ENCODE measurements around the gene P3R3URF.

Gene P3R3URF

GRCh38 chr1:46171871-46172270, 4.4 kb downstream of the P3R3URF start:
- no peak for DNase-seq

DNA sequence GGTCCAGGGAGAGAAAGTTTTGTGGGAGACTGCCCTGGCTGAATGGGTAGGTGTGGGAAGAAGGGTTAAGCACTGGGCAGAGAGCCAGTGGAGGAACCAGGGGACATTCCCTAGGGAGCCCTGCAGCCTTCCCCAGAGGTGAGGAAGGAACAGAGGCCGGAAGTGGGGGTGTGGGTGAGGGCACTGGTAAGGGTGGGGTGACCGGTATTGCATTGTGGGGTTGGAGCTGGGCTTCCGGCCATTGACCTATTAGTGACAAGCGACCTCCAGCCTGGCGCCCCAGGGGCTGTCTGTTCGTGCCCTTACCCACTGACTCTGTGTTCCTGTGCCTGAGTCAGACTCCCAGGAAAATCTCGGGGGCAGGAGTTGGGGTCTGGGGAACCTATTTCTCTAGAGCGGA, 4.9 kb downstream of the P3R3URF start:
- DNase-seq, result no peak

DNA sequence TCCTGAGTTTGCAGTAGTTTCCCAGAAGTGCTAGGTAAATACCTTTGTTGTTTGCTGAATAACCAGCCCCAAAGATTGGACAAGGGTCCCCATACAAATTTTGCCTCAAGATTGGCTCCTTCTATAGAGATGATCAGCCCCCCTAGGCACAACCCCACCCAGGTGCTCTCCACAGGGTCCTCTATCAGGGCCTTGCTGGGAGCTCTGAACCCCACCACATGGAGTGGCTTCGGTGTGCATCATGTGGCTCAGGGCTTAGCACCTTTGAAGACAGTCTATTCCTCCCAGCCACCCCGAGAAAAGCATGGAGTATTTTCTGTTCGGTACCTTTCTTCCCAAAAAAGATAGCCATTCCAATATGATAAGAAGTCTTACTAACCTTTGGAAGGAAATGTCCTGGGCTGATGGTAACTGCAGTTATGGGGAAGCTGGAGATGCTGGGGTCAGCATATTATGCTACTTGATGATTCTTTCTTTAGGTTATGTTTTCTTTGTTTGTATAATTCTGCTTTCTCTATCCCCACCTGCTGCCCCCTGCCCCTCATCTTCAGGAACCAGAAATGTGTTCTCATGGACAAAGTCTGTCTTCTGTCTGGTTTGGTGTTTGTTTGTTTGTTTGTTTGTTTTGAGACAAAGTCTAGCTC, 6.4 kb downstream of the P3R3URF start:
- no peak for DNase-seq

DNA sequence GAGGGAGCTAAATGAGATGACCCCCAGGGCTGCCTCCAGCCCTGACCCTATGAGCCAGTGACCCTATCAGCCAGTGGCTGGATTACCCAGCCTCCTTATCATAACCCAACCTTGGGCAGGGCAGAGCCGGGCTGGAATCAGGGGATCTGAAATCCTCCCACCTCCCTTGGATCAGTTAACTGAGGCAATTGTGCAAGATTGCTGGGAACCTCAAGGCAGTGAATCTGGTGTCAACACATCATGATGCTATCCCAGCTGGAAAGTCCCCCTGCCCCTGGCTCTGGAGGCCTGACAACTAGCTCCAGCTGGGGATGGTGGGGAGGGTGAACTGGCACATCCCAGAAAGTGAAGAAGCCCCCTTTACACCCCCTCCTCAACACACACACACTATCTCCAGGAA, 7.8 kb downstream of the P3R3URF start:
- no peak for DNase-seq

GRCh38 chr1:46166521-46167462, 9.5 kb downstream of the P3R3URF start:
- peak; percentile 17 to 35 for DNase-seq

DNA sequence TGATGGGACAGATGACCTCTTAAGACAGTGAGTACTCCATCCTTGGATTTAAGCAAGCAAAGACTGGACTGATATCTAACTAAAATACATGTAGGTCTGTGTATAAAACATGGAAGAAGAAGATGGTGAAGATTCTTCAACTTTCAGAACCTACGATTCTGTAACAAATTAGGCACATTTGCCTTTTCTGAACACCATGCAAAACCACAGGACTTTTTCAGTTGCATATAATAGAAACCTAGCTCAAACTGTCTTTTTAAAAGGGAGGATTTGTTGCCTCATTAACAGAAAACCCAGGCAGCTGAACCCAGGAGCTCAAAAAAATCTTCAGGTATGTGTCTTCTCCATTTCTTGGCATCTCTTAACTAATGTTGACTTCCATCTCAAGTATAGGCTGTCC, 16.1 kb downstream of the P3R3URF start:
- DNase-seq, result no peak

GRCh38 chr1:46159516-46159915, 16.8 kb downstream of the P3R3URF start:
- DNase-seq, result no peak

- DNase-seq, result no peak
Measured at GRCh38 chr1:46158312-46159281, 17.7 kb downstream of the P3R3URF start.

DNA sequence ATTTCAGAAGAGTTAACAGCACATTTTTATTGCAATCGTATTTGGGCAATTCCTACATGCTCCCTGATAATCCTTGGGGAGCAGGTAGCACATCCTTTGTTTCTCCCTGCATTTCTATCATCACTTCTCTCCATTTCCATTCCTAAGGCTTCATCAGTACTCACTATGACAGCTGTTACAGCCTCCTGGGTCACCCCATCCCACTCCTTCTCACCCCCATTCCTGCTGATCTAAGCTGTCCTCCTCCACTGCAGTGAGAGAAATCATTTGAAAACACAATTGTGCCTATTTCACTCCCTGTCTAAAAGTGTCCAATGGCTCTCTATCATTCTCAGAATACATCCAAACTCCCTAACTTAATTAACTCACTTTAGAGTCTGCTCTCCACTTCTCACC, 18.4 kb downstream of the P3R3URF start:
- DNase-seq, result no peak

GRCh38 chr1:46153732-46154131, 22.6 kb downstream of the P3R3URF start:
- no peak for DNase-seq

DNA sequence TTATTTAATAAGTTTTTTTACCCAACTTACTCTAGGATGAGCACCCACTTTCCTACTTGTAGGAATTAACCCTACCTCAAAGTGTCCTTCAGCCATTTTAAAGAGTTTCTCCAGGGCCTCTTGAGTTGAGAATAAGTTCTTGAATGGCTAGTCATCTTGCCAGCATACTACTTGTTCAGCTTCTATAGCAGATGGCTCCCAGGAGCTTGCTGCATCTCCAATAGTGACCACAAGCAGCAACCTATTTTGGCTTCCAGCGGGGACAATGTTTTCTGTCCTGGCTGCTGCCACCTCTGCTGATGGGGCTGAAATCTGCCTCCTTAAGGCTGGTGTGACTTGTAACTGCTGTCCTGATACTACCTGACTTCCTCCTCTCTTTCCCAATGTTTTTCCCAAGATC, 23.1 kb downstream of the P3R3URF start:
- no peak for DNase-seq

DNA sequence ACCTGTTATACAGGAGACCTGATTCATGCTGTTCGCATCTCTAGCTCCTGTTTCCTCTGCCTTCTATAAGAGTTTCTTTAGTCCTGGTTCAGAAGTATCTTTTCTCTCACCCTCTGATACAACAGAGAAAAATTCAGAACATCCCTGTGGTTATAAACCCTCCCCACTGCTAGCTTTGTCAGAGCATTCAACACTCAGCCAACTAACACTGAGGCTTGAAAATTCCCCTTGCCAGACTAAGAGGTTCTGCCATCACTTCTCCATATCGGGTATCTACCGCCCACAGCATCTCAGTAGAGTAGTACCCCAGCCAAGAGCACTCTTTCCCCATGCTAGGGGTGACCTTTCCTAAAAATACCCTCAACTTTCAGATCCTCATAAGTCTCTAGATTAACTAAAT, 24.3 kb downstream of the P3R3URF start:
- no peak for DNase-seq

DNA sequence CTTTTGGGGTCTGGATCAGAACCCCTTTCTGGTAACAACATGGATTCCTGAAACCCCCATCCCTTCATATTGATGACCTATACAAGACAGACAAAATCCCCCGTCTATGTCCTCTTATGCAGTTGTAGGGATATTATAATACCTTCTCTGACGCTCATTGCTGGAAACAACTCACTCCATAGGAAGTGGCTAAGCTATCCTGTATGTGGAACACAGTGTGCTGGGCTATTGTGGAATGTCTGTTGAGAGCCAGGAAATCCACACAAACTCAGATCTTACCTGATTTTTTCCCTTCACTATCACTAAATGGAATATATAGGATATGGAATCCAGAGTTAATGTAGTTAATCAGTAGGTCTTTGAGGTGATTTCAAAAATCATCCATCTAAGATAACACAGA, 26.2 kb downstream of the P3R3URF start:
- DNase-seq, result no peak

- DNase-seq, result no peak
Measured at GRCh38 chr1:46148318-46148717, 28.0 kb downstream of the P3R3URF start.

DNA sequence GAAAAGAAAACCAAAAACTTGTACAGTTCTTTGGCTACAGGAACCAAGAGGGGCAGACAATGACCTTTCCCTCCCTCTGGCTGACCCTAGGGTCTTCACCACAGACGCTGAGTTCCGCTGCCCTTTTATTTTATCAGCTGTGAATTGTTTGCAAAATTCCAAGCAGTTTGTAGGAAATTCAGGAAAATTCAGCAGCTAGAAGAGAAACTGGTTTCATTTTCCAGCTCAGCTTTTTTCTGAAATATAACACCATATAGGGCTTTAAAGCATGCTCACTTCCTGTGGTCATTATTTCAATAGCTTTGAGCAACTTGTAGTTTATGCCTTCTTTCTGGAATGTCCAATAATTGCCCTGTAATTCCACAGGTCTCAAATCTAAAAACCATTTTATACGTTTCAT, 38.4 kb downstream of the P3R3URF start:
- no peak for DNase-seq

DNA sequence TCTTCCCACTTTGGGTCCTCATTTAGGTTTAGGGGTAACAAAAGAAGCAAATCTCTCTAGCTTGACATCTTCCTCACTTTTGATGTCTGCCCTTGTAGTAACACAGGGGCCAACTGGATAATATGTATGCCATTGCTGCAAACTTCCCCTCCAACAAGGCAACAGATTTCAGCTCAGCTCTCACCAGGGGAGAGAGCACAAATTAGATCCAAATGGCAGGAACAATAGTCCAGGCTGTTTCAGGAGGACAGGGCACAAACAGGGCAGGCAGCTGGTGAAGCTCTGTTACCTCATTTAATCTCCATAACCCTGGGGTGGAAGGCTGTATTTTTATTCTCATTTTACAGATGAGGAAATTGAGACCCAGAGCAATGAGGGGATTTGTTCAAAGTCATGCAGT, 39.6 kb downstream of the P3R3URF start:
- DNase-seq, result no peak

DNA sequence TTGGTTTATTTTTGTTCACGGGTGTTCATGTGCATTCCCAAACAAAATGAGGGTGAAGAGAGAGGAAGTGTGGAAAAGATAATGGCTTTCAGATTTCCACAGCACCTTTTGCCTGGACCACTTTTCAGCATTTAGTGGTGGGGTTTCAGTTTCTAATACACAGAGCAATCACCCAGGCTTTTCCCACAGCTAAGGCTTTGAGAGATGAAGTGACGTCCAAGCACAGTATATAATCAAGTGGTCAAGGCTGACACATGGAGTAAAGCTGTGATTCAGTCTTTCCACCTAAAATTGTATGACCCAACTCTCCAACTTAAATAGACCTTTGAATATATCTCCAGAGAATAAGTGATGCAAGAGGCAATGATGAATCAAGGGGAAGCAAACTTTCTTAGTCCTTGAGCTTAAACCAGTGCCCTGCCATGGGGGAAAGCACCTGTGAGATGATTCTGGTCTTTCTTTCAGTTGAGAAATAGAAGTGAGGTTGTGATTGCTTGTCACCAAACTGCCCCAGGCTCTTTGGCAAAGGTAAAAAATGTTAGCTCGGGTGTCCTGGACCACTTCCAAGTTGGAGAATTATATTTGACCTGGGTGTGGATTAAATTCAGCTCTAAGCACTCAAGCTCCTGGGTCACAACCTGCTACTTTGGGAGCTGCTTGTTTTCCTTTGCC, 41.5 kb downstream of the P3R3URF start:
- DNase-seq, result no peak

- DNase-seq, result no peak
Measured at GRCh38 chr1:46133781-46134350, 42.4 kb downstream of the P3R3URF start.

GRCh38 chr1:46133181-46133658, 43.1 kb downstream of the P3R3URF start:
- DNase-seq, result peak; percentile 74 to 82

DNA sequence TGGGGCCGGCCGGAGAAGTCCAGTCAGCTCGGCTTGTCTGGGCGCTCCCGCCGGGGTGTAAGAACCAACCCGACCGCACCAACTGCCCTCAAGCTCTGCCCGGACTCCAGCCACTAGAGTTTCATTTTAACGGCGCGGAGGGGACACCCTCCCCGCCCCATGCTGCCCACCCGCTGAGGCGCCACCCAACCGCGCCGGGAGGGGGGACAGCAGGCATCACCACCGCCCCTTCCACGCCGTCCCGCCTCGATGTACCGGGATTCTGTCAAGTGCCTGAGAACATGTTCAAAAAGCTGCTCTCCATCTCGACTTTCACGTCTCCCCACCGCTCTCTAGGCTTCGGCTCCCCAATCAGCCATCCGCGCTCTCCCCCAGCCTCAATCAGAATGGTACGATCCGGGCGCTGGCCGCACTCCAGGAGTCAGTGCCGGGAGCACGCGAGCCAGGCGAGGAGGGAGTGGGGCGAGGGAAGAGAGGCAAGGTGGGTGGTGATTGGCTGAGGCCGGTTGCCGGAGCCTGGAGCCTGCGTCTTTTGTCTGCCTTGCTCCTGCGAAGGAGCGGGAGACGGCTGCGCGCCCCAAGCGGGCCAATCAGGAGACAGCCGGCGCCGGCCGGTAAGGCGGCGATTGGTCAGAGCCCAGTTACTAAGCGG, 43.6 kb downstream of the P3R3URF start, which contains the start of gene PIK3R3:
Gene PIK3R3 (minus strand): TSS at position 101 of the 652 bp plus-strand sequence. CDS start 677 bp downstream, outside the sequence.
- DNase-seq, result peak; percentile 97

Data from Kasumi-1 (cell line).